GM08714 (cell line): ENCODE measurements around the gene FAM149A.

Experiments used
- H3K4me3 ChIP-seq: fragments of 200-500 bp; sonication (Bioruptor generic); 2 replicates; pipeline ENCODE4 v1.5.1; 2014; ENCODE audit warnings: mild to moderate bottlenecking, low read length, inconsistent platforms
- ZNF274 ChIP-seq: IDR thresholded peaks from 2 replicates; pipeline ENCODE4 v1.6.1; 2012; ENCODE audit warnings: mild to moderate bottlenecking, low read depth, low read length

FAM149A gene

GRCh38 chr4:186191200-186192065 is 86.9 kb downstream of the FAM149A start, which contains the start of gene CYP4V2:
TSS of gene CYP4V2 (plus strand) at chr4:186191567. CDS start at chr4:186191824, 257 bp downstream.
- TF ChIP-seq ZNF274: no peak

GRCh38 chr4:186192066-186192612 is 87.6 kb downstream of the FAM149A start:
- no peak for TF ChIP-seq ZNF274
- H3K4me3 ChIP-seq: peak overlapping the region; percentile 80

More at GRCh38 chr4:186191200-186192065, 86.9 kb downstream of the FAM149A start, which contains the start of gene CYP4V2:
- H3K4me3 ChIP-seq: peak within 1 kb of the TSS; percentile 80

GRCh38 chr4:186193851-186194250 is 89.3 kb downstream of the FAM149A start:
- no peak overlapping the region for H3K4me3 ChIP-seq
- no peak for TF ChIP-seq ZNF274

- H3K4me3 ChIP-seq: no peak overlapping the region
Measured at GRCh38 chr4:186196063-186196462, 91.6 kb downstream of the FAM149A start.

GRCh38 chr4:186200516-186200915 is 96.0 kb downstream of the FAM149A start:
- H3K4me3 ChIP-seq: no peak overlapping the region
- TF ChIP-seq ZNF274: no peak

More at GRCh38 chr4:186196063-186196462, 91.6 kb downstream of the FAM149A start:
- no peak for TF ChIP-seq ZNF274

GRCh38 chr4:186201010-186201409 is 96.5 kb downstream of the FAM149A start:
- no peak overlapping the region for H3K4me3 ChIP-seq
- no peak for TF ChIP-seq ZNF274

- no peak overlapping the region for H3K4me3 ChIP-seq
- TF ChIP-seq ZNF274: no peak
Measured at GRCh38 chr4:186201535-186202230, 97.2 kb downstream of the FAM149A start.

GRCh38 chr4:186202490-186203140 is 98.1 kb downstream of the FAM149A start:
- no peak for TF ChIP-seq ZNF274
- H3K4me3 ChIP-seq: no peak overlapping the region

- H3K4me3 ChIP-seq: no peak overlapping the region
- no peak for TF ChIP-seq ZNF274
Measured at GRCh38 chr4:186203406-186203805, 98.9 kb downstream of the FAM149A start.

GRCh38 chr4:186204103-186204559 is 99.6 kb downstream of the FAM149A start:
- TF ChIP-seq ZNF274: no peak
- H3K4me3 ChIP-seq: no peak overlapping the region

GRCh38 chr4:186204686-186205085 is 100.2 kb downstream of the FAM149A start:
- no peak overlapping the region for H3K4me3 ChIP-seq
- TF ChIP-seq ZNF274: no peak

- no peak overlapping the region for H3K4me3 ChIP-seq
Measured at GRCh38 chr4:186205156-186205555, 100.7 kb downstream of the FAM149A start.

GRCh38 chr4:186216465-186217024 is 112.0 kb downstream of the FAM149A start:
- TF ChIP-seq ZNF274: no peak
- H3K4me3 ChIP-seq: no peak overlapping the region

More at GRCh38 chr4:186205156-186205555, 100.7 kb downstream of the FAM149A start:
- no peak for TF ChIP-seq ZNF274
